Heart left ventricle (tissue), 13 donors: ENCODE results near the gene CXCR5.

Experiments
- POLR2A ChIP-seq, 2 donors: fragments of 450-650 bp; IDR thresholded peaks; one replicate each; pipeline ENCODE4 v1.6.1; 2017; ENCODE audit warnings: antibody characterized with exemption in 2 of 2, mild to moderate bottlenecking in 2 of 2, moderate library complexity in 2 of 2
- TF ChIP-seq, protein P1 (sequence below), 12 donors: fragments of 200-600 bp; sonication (generic) in 4 of 12; IDR thresholded peaks; one replicate each; pipeline versions ENCODE4 v1.5.0 to v1.8.0; 2018 to 2022; ENCODE audit warnings: antibody characterized with exemption in 12 of 12, mild to moderate bottlenecking in 5 of 12
- donor health status: ischemic (EF 13 %, LVEDD 7.1; RV severe dilation, severe dysfunction).
- donor health status: DM: no; HTN: yes; CAD: no.
- donor health status: DM: no; HTN: no; CAD: no.
- donor health status: ischemic (EF 25% LVEDD 6.9; RV normal size, moderate dysfunction).
- donor health status: ischemic (EF 25% LVEDD 5.7; RV mildly dilated, moderate dysfunction).
- donor health status: ischemic (EF 35%, LVEDD 5.7; RV mildly dilated, moderate dysfunction).
- donor health status: nonischemic (EF 11% LVEDD 7.7; RV severe dilation, severe dysfunction).
- donor health status: DM: yes; HTN: yes; CAD: no.
- donor health status: PGD.
- donor health status: ischemic (EF 29% LVEDD 5.4; RV normal size, mild dysfunction).
- donor health status: nonischemic (EF 23%, LVEDD 6.1; RV moderate dilation, normal function).

GRCh38 chr11:118896921-118897591, 13.4 kb downstream of the CXCR5 start:
- TF ChIP-seq, protein P1, sequence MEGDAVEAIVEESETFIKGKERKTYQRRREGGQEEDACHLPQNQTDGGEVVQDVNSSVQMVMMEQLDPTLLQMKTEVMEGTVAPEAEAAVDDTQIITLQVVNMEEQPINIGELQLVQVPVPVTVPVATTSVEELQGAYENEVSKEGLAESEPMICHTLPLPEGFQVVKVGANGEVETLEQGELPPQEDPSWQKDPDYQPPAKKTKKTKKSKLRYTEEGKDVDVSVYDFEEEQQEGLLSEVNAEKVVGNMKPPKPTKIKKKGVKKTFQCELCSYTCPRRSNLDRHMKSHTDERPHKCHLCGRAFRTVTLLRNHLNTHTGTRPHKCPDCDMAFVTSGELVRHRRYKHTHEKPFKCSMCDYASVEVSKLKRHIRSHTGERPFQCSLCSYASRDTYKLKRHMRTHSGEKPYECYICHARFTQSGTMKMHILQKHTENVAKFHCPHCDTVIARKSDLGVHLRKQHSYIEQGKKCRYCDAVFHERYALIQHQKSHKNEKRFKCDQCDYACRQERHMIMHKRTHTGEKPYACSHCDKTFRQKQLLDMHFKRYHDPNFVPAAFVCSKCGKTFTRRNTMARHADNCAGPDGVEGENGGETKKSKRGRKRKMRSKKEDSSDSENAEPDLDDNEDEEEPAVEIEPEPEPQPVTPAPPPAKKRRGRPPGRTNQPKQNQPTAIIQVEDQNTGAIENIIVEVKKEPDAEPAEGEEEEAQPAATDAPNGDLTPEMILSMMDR (IDR thresholded peaks at IDR 0.05) = no peak
- no peak for TF ChIP-seq POLR2A (IDR thresholded peaks at IDR 0.05)
